ACHN (cell line): Measurements from ENCODE around the gene CCDC73.
"Not testable (repeated sequence)": the region's sequence is repeated elsewhere in the genome, so short reads cannot be mapped to it uniquely, and the experiment has no call there.

Experiments used
- DNase-seq: peaks from one replicate; pipeline ENCODE4 v3.0.0-alpha.2; 2015
- in situ Hi-C: cut with HindIII; loops from 2 replicates; pipeline ENCODE4 v1.10.0; 2017; ENCODE audit warnings: low sequenced_read_pairs, low pct_ligation_motif_present, low pct_unique_long_range_greater_than_20kb

Gene CCDC73

GRCh38 chr11:32794439-32794838, at the start of gene CCDC73:
CCDC73 (minus strand) TSS chr11:32794662; CDS start chr11:32760243, 34,419 bp downstream.
- DNase-seq: no peak
- in situ Hi-C loops: no loop called here

GRCh38 chr11:32843544-32843943, 49.1 kb upstream of the CCDC73 start:
- in situ Hi-C loops: no loop called here
- DNase-seq: no peak

GRCh38 chr11:32840587-32840986, 46.1 kb upstream of the CCDC73 start:
- in situ Hi-C loops: no loop called here
- no peak for DNase-seq

GRCh38 chr11:32839308-32839707, 44.8 kb upstream of the CCDC73 start:
- in situ Hi-C loops: no loop called here
- DNase-seq: no peak

- no peak for DNase-seq
- in situ Hi-C loops: no loop called here
These were observed 44.2 kb upstream of the CCDC73 start for GRCh38 chr11:32838505-32839274.

- in situ Hi-C loops: no loop called here
- no peak for DNase-seq
These were observed 42.5 kb upstream of the CCDC73 start for GRCh38 chr11:32836946-32837345.

- in situ Hi-C loops: no loop called here
- no peak for DNase-seq
These were observed 39.5 kb upstream of the CCDC73 start for GRCh38 chr11:32833921-32834320.

GRCh38 chr11:32831221-32831620, 36.8 kb upstream of the CCDC73 start:
- DNase-seq: no peak
- in situ Hi-C loops: no loop called here

GRCh38 chr11:32830796-32831195, 36.3 kb upstream of the CCDC73 start:
- no peak for DNase-seq
- in situ Hi-C loops: no loop called here

- DNase-seq: peak; percentile 19
These were observed 35.9 kb upstream of the CCDC73 start for GRCh38 chr11:32830413-32830738.

GRCh38 chr11:32829680-32830412, 35.4 kb upstream of the CCDC73 start, which contains the start of gene PRRG4:
PRRG4 (plus strand) TSS chr11:32829927; CDS start chr11:32830530, 603 bp downstream.
- in situ Hi-C loops: no loop called here
- DNase-seq: peak; percentile 69

More at GRCh38 chr11:32830413-32830738, 35.9 kb upstream of the CCDC73 start:
- in situ Hi-C loops: no loop called here

GRCh38 chr11:32829157-32829679, 34.8 kb upstream of the CCDC73 start:
- in situ Hi-C loops: no loop called here
- DNase-seq: peak; percentile 46

GRCh38 chr11:32827276-32827675, 32.8 kb upstream of the CCDC73 start:
- no peak for DNase-seq
- in situ Hi-C loops: no loop called here

GRCh38 chr11:32826113-32826512, 31.7 kb upstream of the CCDC73 start:
- in situ Hi-C loops: no loop called here
- no peak for DNase-seq

- in situ Hi-C loops, DNase-seq: not testable (repeated sequence)
These were observed 29.2 kb upstream of the CCDC73 start for GRCh38 chr11:32823617-32824016.

- no peak for DNase-seq
- in situ Hi-C loops: no loop called here
These were observed 27.6 kb upstream of the CCDC73 start for GRCh38 chr11:32821917-32822560.

GRCh38 chr11:32821517-32821916, 27.1 kb upstream of the CCDC73 start:
- in situ Hi-C loops: no loop called here
- DNase-seq: no peak

- DNase-seq: no peak
- in situ Hi-C loops: no loop called here
These were observed 26.0 kb upstream of the CCDC73 start for GRCh38 chr11:32820497-32820896.

GRCh38 chr11:32819187-32819586, 24.7 kb upstream of the CCDC73 start:
- DNase-seq: no peak
- in situ Hi-C loops: no loop called here
